NCI-H2107 (cell line): ENCODE data around the gene AHCYL1.

ENCODE experiments used
- DNase-seq: peaks from one replicate; lab custom pipeline; 2025; lab: John Stamatoyannopoulos, UW

AHCYL1 gene

DNA sequence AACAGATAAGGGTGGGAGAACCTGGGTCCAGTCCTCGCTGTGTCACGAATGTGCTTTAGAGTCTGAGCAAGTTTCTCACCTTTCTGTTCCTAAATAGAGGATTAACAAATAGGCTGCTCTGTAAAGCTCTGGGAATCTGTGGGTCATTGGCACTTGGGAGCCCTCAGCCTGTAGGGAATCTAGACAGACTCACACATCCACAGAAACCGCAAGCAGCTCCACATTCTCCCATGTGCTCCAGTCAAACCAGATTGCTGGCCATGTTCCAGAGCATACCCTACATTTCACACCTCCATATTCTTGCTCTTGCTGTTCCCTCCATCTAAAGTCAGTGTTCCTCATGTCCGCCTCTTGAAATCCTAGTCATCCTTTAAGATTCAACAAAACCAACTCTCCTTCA, 7.8 kb upstream of the AHCYL1 start:
- no peak for DNase-seq

DNA sequence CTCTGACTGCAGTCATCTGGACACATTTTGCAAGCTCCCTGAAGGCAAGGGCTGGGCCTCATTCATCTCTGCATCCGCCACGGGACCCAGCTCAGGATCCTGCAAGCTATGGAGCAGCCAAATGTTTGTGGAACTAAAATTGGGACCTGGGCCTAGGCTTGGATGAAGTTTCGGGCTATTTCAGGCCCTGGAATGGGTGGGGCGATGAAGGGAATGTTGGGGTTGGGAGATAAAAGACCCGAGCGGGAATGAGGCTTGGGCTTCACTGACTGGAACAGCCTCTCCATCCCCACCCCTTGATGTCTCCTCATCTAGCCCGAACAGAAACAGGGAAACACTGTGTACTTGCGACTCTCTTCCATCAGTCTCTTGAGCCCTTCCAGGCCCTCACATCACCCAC, 7.3 kb upstream of the AHCYL1 start:
- DNase-seq = no peak

DNA sequence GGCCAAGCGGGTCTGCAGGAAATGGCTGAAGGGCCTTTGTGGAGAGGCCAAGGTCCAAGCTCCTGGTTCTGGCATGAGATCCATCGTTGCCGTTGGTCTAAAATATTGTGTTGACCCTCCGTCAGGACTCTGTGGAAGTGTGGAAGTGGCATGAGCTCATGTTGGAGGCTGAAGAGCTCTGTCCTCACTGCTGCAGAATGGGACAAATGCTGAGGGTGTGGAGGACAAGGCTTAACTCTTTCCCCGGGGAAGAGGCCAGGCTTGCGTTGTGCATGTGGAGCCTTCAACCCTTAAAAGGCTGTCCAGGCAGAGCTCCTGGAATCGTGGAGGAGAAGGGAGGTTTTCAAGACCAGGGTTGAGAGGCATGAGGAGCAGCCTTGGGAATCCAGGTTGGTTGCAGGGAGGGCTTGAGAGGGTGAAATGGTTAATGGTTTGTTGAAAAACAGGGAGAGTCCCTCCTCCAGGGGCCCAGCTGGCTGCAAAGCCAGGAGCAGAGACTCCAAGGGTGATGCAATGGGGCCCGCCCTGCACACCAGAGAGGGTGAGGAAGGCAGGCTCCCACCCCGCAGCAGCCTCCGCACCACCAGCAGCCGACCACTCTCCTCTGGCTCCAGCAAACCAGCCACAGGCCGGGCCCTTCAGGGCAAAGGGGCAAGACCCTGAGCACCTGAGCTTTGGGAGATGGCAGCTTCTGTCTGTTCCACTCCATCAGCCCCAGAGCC, 6.7 kb upstream of the AHCYL1 start:
- DNase-seq = no peak

DNA sequence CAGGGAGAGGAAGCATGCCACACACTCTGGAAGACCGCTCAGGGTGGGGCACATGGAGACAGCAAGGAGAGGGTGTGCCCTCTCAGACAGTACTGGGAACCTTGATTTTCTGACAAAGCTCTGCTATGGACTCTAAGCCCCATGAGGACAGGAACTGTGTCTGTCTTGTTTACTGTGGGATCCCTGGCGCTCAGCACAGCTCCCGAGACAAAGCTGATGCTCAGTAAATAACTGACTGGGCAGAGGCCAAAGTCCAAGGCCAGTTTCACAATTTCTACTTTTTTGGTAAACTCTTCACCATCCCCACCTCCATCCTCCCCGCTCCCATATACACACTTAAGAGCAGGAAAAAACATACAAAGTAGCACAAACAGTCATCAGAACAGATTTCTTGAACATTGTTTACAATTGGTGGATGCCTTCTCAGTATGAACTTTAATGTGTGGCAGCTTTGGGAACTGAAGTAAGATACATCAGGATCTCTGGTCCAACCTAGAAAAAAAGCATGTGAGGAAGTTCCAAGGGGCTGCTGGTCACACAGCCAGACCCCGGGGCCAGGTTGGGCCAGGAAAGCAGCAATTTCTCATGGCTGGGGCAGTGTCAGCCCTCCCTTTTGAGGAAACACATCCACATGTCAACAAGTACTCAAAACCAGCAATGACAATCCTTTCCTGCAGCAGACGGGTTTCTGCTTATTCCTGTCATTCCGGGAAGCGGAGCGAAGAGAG, 5.6 kb upstream of the AHCYL1 start:
- DNase-seq = no peak

DNA sequence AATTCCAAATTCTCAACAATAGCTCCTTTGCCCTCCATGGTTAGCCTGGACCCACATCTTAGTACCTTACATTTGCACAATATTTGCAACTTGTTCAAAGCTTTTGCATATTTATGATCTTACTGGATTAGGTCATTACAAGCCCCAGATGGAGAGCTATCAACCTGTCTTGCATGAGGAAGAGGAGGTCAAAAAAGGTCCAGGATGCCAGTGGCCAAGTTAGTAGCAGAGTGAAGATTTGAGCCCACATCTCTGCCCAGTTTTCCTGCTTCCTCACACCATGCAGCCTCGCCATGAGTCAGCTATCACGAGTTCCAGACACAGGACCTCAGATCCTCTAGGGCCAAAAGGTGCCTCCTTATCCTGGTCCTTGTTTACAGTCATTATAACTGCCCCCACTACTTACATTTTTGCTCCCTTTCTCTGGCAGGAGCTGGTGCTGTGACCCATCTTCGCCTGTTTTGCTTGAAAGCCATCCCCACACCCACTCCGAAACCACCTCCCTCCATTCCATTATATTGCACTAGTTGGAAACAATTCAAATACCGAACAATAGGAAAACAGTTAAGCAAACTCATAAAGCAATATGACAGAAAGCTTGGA, 5.0 kb upstream of the AHCYL1 start:
- no peak for DNase-seq

DNA sequence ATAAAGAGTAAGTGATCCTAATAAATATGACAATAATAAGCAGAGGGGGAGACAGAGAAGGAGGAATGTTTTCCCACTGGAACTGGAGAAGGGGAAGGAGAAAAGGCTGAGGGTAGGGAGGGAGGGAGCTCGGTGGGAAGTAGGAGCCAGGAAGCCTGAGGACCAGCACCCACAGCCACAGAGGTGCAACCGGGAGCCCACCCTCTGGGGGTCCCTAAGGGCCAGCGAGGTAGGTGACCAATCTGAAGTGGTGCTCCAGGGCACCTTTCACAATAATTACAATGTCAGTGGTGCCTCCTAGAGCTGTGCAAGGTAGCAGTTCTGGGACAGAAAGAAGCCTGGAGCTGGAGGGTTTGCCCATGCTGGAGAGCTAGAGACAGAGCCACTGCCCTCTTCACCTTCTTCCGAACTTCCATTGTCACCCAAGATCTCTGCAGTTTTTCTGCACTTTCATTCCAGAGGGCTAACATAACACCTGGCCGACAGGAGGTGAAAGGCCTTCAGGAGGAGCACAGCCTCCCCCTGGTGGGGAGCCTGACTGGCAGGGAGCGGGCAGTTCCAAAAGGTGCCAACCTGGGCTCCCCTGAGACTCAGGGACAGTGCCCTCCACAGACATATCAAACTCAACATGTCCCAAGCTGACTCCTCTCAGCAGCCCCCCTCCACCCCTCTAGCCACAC, 4.1 kb upstream of the AHCYL1 start:
- DNase-seq = no peak

DNA sequence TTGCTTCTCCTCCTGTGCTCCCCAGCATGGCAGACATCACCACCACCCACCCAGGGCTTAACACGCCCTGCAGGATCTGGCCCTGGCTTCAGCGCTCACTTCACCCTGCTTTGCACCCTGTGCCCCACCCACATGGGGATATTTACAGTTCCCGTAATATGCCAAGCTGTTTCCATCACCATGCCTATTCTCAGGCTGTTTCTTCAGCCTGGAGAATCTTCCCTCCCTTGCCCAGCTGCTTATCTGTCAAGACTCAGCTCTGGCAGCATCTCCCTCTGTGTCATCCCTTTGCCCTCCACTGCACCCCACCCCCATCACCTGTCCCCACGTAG, 3.6 kb upstream of the AHCYL1 start:
- DNase-seq = no peak

DNA sequence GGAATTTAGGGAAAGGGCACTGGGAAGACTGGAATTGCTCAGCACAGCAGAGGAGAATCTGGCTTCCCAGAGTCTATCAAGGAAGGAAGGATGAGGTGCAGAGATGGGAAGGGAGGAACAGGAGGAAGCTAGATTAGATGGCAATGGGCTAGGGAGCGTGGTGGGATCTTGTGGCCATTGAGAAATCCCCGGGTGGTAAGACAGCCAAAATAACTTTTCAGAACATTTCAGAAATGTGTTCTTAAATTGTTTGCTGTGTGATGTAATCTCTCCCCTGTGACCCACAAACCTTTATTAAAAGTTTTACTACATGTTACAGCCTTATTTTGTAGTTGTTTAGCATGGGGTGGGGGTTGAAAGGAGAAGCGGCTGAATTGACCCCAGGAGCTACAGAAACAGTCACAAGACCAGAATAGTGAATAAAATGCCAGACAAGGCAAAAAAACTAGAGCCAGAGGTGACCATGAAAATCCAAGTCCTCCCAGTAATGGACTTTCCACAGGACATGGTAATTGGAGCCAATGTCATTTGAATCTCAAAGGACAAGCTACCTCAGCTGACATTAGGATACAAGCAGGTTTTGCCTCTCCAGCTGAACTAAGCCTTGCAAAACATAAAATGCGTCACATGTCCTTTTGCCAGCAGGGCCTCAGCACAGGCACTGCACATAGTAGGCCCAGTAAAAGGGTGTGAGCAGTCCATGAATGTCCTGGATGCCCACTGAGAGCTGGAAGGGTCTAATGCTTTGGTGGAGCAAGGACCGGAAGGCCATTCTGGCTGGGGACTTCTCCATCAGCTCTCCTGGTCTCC, 980 bp upstream of the AHCYL1 start:
- DNase-seq = no peak

DNA sequence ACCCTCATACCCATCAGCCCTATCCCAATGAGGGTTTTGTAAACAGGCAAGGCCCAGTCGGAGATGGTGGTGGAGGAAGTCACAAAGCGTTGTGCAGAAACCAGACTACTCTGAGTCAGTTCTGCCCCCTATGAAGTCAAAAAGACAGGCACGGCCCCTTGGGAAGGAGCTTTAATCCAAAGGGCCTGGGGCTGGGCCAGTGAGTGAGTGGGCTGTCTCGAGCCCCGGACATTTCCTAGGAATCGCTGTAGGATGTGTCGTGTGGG, 442 bp upstream of the AHCYL1 start:
- DNase-seq = no peak

DNA sequence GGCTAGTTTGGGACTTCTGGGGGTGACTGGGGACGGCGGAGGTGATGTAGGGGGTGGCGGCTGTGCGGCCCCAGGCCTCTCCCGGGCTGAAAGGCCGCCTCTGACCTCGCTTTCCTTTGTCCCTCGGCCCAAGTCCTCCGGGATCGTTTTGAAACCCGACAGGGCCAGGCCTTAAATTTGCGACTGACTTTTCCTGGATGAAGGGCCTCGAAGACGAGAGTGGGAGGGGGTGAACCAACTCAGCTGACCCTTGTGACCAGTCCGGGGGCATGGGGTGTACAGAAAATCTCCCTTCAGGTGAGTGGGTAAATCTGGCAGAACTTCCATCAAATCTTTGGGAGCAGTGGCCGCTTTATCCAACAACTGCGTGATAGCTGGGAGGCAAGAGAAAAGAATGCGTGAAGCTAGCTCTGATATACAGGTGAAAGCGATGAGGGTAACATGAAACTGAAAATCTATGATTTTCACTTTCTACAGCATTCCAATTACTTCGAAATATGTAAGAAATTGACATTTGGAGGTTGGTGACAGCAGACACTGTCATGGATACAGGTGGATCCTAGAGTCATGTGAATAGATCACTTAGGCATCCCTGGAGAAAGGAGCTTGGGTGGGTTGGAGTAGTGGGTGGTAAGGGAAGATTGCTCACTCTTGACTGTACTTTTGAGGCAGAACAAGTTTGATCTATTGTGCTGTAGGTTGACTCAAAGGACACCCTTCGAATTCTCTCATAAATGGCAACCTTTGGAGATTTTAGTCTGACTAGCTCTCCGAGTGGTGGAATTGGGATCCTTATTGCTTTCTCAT, 885 bp downstream of the AHCYL1 start:
- no peak for DNase-seq

DNA sequence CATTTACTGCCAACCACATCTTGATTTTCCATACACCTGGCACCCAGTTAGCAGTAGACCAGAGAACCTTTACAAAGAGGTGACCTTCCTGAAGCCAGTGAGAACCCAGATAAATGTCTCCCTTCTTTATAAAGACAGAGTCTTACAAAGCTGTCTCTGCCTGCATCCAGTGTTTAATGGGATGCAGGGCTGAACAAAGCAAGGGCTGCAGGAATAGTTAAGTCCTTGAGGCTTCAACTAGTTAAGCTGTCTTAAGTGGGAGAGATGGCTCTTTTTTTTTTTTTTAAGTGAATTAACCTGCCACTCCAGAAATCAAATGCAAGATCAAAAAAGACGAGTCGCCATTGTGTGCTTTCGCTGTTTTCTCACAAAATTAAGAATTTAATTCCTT, 1.5 kb downstream of the AHCYL1 start:
- DNase-seq = no peak

DNA sequence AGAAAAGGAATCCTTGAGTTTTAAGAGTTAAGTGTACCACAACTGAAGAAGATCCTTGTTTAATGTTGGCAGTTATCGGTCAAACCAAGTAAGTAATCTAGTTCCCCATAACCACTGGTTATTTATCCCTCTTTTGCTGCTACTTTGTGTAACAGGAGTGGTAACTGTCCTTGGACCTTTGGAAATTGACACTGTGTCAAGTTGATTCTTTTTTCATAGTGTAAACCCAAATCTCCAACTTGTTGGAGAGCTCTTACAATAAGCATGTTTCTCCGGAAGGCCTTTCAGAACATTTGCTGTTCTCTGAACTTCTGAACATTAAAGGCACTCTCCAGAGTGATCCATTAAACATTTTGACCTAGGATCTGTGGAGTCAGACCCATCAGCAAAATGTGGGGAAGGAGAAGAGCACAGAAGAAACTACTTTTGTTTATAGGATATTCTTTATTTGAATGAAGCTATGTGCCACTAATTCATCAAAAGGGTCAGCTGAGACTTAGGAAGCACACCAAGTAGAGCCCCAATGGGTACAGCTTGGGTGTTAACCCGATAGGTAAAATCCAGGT, 3.9 kb downstream of the AHCYL1 start:
- DNase-seq = no peak

DNA sequence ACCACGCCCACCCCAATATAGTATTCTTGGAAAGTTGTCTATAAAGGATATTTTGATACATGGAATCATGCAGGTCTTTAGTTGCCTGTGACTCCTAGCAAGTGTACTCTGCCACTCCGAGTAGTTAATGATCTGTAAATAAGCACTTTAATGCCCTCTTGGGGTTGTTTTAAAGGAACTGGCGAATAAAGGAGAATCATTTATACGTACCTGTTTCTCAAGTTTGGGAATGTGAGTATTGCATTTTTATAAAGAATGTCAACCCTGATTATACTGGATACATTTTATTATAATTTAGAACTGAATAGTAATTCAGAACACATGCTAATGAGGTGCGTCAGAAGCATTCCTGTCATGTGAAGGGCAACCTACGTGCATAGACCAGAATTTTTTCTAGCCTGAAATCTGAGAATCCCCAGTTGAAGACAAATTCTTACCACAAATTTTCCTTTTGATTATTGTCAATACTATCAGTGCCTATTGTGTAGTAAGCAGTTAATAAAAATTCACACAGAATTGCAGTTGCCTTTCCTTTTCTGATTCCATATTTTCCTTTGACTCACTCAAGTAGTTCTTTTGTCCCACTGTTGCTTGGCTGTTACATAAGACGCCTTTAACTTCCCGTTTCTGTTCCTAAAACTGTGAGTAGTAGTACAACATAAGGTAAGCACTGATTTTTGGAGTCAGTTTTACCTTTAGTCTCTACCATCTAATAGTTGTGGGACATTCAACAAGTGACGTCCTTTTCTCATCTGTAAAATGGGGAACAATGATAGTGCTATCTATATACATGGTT, 5.1 kb downstream of the AHCYL1 start:
- no peak for DNase-seq

DNA sequence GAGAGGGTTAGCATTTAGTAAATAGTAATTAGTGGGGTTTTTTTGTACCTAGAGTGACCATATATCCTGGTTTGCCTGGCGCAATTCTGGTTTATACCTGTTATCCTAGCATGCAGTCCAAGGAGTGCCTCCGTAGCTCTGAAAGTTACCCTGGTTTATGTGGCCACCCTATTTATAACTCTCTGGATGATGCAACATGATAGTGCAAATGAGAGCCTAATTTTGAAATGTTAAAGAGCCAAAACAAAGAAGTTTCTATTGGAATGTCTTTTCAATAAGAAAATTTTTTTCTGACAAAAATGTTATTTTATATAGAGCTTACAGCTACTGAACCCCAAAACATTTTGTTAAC, 5.7 kb downstream of the AHCYL1 start:
- no peak for DNase-seq

DNA sequence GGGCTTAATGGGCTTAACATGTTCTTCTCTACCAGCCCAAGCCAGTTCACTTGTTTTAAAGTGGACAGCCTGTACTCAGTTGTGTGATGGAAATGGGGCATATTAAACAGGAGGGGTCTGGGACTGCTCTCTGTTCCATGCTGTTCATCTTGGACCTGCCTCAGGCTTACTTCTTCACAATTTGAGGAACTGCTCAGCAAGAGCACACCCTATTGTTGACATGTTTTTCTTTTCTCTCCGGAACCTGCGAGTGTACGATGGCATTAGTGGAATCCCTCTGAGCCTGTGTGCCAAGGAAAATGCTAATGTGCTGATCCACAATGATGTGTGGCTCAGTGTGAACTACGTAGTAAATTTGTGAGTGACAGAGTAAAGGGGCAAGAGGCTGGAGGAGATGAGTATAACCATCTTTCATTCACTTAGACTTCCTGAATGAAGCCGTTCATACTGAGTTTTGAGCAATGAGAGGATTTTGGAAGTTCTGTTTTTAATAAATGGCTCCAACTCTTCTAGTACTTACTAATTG, 6.9 kb downstream of the AHCYL1 start:
- DNase-seq = no peak

DNA sequence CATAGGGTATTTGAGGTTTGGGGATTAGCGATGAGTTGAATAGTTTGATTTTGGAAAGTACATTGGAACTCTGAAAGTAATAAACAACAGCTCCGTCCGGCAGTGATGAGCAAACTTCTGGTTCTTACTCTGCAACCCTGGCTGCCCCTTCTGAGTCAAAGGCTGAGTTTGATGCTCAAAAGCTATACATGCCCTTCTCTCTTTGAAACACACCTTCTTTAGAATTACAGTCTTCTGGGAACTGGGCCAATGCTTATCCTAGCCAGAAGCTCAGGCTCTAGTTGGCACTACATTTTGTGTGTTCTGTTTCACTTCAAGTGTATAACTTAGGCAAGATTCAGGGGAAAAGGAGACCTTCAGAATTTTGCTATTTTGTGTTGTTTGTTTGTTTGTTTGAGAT, 9.3 kb downstream of the AHCYL1 start:
- DNase-seq = no peak

DNA sequence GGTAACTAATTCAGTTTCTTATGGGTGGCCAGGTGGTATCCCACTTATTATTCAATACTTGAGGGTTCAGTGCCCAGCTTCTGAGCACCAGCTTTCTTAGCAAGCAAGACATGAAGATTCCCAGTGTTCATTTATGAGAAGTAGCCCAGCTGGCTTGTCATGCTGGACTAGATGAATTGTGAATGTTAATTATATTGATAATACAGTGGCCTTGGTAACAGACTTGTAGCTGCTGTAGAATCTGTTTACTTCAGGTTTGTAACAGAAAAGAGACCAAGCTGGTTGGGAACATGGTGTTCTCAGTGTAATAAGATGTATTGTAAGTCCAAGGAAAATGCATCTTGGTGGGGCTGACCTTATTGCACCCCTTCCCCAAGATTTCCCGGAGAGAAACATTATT, 10.1 kb downstream of the AHCYL1 start:
- no peak for DNase-seq

DNA sequence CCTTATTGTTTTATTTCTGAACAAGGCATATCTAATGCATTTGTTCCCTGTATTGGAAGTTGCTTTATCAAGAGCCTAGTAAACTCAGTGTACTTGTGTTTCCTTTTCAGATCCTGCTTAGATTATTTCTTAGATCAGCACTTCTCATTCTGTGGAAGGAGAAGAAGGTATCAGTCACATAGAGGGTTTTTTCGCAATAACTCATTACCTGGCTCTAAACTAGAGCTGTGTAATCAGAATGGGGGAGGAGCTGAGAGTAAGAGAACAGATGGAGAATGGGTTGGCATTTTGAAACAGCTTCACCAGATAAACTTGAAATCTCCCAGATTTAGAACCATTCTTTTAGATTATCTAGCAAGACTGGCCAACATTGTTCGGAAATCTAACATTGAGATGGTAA, 11.0 kb downstream of the AHCYL1 start:
- DNase-seq = no peak

DNA sequence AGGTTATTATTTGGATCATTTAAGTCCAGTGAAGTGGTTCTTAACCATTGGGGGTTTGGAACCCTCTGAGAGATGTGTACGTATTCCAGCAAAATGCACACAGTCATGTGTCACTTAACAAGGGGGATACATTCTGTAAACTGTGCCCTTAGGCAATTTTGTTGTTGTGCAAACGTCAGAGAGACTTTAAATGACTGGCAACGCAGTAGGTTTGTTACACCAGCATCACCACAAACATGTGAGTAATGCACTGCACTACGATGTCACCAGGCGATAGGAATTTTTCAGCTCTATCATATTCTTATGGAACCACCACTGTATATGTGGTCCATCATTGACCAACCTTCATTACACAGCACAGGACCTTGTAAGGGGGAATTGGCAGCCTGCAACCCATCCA, 11.9 kb downstream of the AHCYL1 start:
- DNase-seq = no peak

DNA sequence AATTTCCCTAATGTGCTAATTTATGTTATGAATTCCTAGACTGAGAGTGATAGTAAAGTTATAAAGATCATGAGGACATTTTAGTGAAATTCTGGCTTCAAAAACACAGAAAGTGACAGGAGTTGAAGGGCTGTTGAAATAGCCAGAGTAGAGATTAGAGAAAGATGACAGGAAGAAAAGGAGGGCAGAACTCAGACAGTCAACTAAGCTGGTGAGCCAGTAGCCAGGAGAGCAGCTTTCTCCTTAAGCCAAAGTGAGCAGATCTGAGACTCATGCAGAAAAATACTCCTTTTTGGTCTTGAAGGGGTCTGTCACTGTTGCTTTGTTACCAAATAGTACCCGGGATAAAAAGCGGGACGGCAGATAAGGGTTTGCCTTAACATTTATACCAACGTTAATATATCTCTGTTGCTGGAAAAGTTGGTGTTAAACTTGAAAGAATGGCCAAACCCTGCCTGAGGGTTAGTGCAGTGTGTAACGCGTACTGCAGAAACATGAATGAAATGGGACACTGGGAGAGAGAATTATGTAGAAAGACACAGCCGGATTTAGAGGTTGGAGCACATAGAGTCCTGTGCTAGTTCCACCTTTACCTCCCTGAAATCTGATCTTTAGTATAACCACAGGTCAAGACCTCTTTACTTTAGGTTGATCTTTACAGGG, 12.8 kb downstream of the AHCYL1 start:
- no peak for DNase-seq
